GM12801 (cell line): Measurements from ENCODE around the gene BLID.

Experiments used
- TF ChIP-seq, protein P1 (sequence below): IDR thresholded peaks from one replicate; pipeline ENCODE4 v1.5.1; 2011; ENCODE audit warnings: control low read depth; ENCODE audit not compliant: insufficient read length; ENCODE audit errors: extremely low read depth

The BLID gene

DNA sequence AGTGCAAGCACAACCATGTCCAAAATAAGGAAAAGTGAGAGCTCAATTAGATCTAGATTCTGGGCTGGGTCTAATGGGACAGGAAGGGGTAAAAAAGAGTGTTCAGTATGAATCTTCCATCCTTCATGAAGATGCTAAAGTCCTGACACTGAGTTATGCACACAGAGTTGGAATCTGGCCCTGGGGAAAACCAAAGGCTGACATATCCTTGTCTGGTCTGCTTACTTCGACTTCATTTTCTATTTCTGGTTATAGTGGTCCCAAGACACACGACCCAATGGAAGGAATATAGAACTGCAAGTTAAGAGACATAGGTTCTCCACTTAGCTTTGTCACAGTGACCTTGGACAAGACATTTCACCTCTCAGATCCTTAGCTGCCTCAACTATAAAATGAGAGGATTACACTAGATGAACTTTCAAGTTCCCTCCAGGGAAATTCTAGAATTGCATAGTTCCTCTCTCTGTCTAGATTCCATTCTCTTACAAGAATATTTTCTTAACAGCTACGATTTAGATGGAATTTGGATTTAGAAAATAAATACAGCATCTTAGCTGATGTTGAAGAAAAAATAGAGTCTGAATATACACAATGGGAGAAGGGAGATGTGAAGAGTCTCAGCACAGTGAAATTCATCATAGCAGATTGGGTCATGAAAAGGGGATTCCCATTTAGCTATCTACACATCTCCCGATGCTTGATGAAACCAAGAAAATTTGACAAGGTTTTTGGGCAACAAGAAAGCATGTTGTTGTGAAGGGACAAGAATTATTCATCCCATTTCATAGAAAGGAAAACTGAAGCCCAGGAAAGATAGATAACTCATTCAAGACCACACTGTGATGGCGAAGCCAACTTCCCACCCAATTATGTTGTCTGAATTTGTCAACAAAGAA, 3.3 kb downstream of the BLID start:
- TF ChIP-seq, protein P1, sequence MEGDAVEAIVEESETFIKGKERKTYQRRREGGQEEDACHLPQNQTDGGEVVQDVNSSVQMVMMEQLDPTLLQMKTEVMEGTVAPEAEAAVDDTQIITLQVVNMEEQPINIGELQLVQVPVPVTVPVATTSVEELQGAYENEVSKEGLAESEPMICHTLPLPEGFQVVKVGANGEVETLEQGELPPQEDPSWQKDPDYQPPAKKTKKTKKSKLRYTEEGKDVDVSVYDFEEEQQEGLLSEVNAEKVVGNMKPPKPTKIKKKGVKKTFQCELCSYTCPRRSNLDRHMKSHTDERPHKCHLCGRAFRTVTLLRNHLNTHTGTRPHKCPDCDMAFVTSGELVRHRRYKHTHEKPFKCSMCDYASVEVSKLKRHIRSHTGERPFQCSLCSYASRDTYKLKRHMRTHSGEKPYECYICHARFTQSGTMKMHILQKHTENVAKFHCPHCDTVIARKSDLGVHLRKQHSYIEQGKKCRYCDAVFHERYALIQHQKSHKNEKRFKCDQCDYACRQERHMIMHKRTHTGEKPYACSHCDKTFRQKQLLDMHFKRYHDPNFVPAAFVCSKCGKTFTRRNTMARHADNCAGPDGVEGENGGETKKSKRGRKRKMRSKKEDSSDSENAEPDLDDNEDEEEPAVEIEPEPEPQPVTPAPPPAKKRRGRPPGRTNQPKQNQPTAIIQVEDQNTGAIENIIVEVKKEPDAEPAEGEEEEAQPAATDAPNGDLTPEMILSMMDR: no peak

DNA sequence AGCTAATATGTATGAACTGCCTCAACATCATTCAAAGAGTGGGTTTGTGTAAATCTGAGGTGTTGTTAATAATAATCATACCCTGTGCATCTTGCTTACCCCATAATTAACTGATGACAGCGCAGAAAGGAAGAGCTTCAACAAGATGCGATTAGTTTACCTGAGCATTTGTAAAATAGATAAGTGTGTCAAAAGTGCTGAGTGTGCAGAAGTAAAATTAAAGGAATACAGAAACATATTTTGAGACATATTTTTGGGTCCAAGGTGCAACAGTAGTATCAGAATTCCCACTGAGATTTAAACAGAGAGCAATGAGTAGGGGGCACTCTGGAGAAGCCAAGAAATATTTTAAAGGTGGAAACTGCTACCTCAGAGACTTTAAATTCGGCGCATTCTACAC, 6.1 kb downstream of the BLID start:
- TF ChIP-seq, protein P1: no peak

DNA sequence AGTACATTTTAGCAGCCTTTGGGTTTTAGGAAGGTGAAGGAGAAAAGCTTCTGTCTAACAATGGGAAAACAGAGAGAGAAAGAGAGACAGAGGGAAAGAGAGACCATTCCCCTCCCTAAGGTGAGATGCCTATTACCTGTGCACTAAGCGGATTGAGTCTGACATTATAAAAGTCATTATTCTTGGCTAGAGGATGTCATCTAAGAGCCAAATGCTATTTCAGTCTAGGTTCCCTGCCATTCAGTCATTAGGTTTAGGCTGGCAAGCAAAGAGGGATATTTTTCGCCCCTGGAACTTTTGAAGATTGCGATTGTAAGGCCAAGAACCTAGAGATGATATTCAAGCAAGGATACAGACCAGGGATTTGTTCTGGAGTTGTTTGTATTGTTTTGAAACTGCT, 7.2 kb downstream of the BLID start:
- TF ChIP-seq, protein P1: no peak

DNA sequence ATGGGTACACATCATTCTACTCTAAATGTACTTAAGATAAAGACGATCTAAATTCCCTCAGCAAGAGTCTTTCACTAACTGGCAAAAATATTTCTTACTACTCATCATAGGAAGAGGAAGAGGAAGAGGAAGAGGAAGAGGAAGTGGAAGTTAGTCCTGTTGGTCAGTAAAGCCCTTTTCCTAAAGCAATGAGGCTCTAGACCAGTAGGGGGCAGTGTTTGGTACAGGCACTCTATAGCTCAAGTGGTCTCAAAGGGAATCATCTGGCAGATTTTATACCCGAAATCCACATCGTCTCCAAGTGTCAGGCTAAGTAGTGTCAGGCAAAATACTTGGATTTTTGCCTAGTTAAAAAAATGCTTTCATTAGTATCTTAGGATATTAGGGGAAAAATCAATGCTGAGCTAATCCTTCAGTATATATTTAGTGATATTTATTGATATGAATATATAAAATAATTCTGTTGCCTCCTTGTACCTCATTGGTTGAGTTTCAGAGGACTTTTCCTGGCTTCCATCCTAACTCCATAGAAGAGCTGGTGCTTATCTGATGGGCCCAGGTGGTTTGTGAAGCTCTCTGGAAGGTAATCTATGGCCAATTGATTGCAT, 7.7 kb downstream of the BLID start:
- TF ChIP-seq, protein P1: no peak

DNA sequence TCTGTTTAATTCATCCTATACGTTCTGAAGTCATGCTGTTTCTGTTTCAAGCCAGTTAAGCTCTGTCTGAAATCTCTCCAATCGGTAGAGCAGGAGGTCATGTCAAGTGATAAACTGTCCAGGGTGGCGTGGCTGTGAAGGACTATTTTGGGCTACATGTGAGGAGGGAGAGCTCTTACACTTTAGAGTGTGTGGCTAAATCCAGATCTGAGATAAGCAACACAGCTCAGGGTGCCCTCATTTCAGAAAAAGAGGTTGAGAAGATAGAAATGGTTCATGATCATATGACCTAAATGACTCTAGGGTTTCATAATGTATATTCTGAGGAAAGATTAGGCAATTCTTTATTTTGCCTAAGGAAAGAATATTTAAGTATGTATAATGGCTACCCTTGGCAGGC, 8.4 kb downstream of the BLID start:
- TF ChIP-seq, protein P1: no peak

DNA sequence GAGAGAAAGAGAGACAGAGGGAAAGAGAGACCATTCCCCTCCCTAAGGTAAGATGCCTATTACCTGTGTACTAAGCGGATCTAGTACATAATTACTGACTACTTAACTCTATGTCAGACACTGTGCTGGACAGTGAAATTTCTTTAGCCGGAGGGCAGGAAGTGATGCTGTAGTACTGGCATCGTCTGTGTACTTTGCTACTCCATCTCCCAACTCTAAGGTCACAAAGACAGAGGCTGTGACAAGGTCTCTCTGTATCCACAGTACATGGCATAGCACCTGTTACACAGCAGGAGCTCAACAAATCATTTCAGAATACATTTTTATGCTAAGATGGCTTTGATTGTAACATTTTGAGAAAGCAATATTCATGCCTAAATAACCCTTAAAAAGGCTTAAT, 9.0 kb downstream of the BLID start:
- TF ChIP-seq, protein P1: no peak

DNA sequence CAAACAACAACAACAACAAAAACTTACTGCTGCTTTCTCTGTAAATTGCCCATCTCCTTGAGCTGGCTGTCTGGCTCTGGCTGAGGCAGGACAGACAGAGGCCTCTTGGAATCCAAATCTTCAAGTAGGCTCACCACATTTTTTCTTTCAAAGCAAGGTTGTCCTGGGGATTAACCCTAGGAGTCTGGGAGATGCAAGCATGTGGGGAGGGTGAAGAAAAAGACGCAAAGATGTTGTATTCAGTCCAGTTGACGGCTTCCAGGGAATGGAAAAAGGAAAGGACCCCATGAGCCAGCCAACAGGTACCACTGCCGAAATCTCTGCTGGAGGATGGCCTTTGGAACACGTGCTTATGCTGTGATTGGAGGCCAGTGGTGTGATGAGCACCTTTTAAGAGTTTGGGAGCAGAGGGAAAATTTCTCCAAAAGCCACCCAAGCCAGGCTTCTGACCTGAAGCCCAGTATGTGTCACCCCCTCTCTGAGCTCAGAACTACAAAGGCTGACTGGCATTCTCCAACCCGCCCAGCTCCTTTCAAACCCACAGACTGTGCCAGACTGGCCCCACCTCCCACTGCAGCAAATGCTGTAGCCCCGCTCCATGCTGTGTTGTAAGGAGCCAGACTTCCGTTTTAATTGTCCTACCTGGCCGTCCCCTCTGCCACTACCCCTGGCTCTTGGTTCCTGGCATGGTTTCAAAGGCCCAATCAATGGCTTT, 10.8 kb downstream of the BLID start:
- TF ChIP-seq, protein P1: no peak
